H1 (cell line): ENCODE data around the gene BBX. TPM values are rescaled to one million over a fixed set of nuclear protein-coding genes. Genes with fewer than 3 reads are reported as not detected.
A peak's percentile ranks its signal among the peaks of the same experiment; 100 is the strongest.

ENCODE experiments used
- CTCF ChIA-PET: fragments of 300-600 bp; sonication (Branson Sonifier 250); formaldehyde crosslinking; loops from one replicate; lab custom pipeline; 2021; ENCODE audit not compliant: partially characterized antibody; lab: Charles Lee
- POLR2A ChIA-PET: fragments of 300-600 bp; sonication (Branson Sonifier 250); formaldehyde crosslinking; loops from one replicate; lab custom pipeline; 2021; ENCODE audit warnings: inconsistent platforms; ENCODE audit not compliant: partially characterized antibody; lab: Charles Lee
- DNase-seq, 2 experiments: peaks; one replicate each; pipeline versions ENCODE4 v3.0.0 to v3.0.0-alpha.2; 2010 to 2022; ENCODE audit warnings: low spot score in 2 of 2, low read depth in 1 of 2, mixed read lengths in 1 of 2
- FAIRE-seq: peaks from 2 replicates; lab custom pipeline; 2011; peaks lifted over from hg19 to GRCh38; lab: Jason Lieb, UNC
- H2AFZ ChIP-seq: 2 replicates; pipeline ENCODE4 v1.8.1; 2012; ENCODE audit warnings: low read length, inconsistent platforms
- H2AK5ac ChIP-seq: 2 replicates; pipeline ENCODE4 v1.6.1; 2013; ENCODE audit warnings: low read depth, low read length
- H2BK120ac ChIP-seq: replicated peaks from 2 replicates; pipeline ENCODE3; 2013; ENCODE audit warnings: low read depth, low read length, inconsistent platforms
- H2BK12ac ChIP-seq: 2 replicates; pipeline ENCODE4 v1.6.1; 2013; ENCODE audit warnings: low read depth, low read length
- H2BK15ac ChIP-seq: 2 replicates; pipeline ENCODE4 v1.6.1; 2013; ENCODE audit warnings: low read length
- H2BK20ac ChIP-seq: 2 replicates; pipeline ENCODE4 v1.6.1; 2013; ENCODE audit warnings: low read length
- H2BK5ac ChIP-seq: 2 replicates; pipeline ENCODE4 v1.6.1; 2013; ENCODE audit warnings: low read depth, low read length
- H3K14ac ChIP-seq: 2 replicates; pipeline ENCODE4 v1.6.1; 2013; ENCODE audit warnings: inconsistent platforms; ENCODE audit not compliant: insufficient read length
- H3K18ac ChIP-seq: 2 replicates; pipeline ENCODE4 v1.6.1; 2013; ENCODE audit warnings: low read length; ENCODE audit errors: extremely low read depth
- H3K23ac ChIP-seq: 2 replicates; pipeline ENCODE4 v1.6.1; 2013; ENCODE audit warnings: inconsistent platforms; ENCODE audit not compliant: insufficient read length
- H3K23me2 ChIP-seq: 2 replicates; pipeline ENCODE4 v1.6.1; 2013; ENCODE audit warnings: low read depth, low read length
- H3K27ac ChIP-seq: 2 replicates; pipeline ENCODE4 v1.6.1; 2011; ENCODE audit warnings: low read depth, low read length, inconsistent platforms
- H3K27me3 ChIP-seq, 4 experiments: replicated peaks in 1 of 4; 1 replicate in 1 of 4; 2 replicates in 3 of 4; pipeline versions ENCODE4 v1.6.1 to v1.8.1; 2011 to 2013; ENCODE audit warnings: low read length in 3 of 4, mild to moderate bottlenecking in 3 of 4, inconsistent platforms in 2 of 4, mixed read lengths in 2 of 4, moderate library complexity in 1 of 4; ENCODE audit not compliant: control insufficient read depth in 3 of 4, insufficient read depth in 3 of 4; ENCODE audit errors: extremely low read depth in 1 of 4
- H3K36me3 ChIP-seq, 4 experiments: 2 replicates each; pipeline versions ENCODE4 v1.6.1 to v1.8.1; 2011 to 2013; ENCODE audit warnings: mild to moderate bottlenecking in 4 of 4, low read length in 3 of 4, moderate library complexity in 2 of 4, control low read depth in 1 of 4, inconsistent platforms in 1 of 4; ENCODE audit not compliant: insufficient read depth in 4 of 4, control insufficient read depth in 2 of 4
- H3K4ac ChIP-seq: replicated peaks from 2 replicates; pipeline ENCODE3; 2013; ENCODE audit warnings: low read length, low read depth, mixed read lengths, inconsistent platforms; ENCODE audit not compliant: insufficient read length
- H3K4me1 ChIP-seq, 4 experiments: replicated peaks in 1 of 4; 1 replicate in 1 of 4; 2 replicates in 3 of 4; pipeline versions ENCODE4 v1.6.1 to v1.8.1; 2011 to 2013; ENCODE audit warnings: low read length in 3 of 4, inconsistent platforms in 2 of 4, mixed read lengths in 1 of 4; ENCODE audit not compliant: insufficient read depth in 4 of 4, control insufficient read depth in 3 of 4
- H3K4me2 ChIP-seq, 2 experiments: 2 replicates each; pipeline versions ENCODE4 v1.6.1 to v1.8.1; 2011 to 2013; ENCODE audit warnings: low read depth in 2 of 2, low read length in 2 of 2, control low read depth in 1 of 2, inconsistent platforms in 1 of 2, mild to moderate bottlenecking in 1 of 2; ENCODE audit not compliant: insufficient read depth in 1 of 2
- H3K4me3 ChIP-seq, 4 experiments: fragments of 200-600, 300-600 bp in 1 of 4; sonication (generic), shearing (Covaris generic), sonication (Bioruptor Twin) in 1 of 4; 2 replicates each; pipeline versions ENCODE4 v1.5.1 to v1.8.1; 2011 to 2016; ENCODE audit warnings: low read length in 4 of 4, low read depth in 3 of 4, control low read depth in 2 of 4, inconsistent platforms in 2 of 4, mild to moderate bottlenecking in 2 of 4, mixed read lengths in 1 of 4, moderate library complexity in 1 of 4; ENCODE audit not compliant: insufficient read depth in 2 of 4; ENCODE audit errors: extremely low read depth in 1 of 4
- H3K56ac ChIP-seq: replicated peaks from 2 replicates; pipeline ENCODE3; 2013; ENCODE audit warnings: low read depth, mild to moderate bottlenecking, mixed read lengths, low read length, inconsistent platforms; ENCODE audit not compliant: insufficient read length
- H3K79me1 ChIP-seq: 2 replicates; pipeline ENCODE4 v1.6.1; 2013; ENCODE audit warnings: low read depth, low read length, control low read depth
- H3K79me2 ChIP-seq, 2 experiments: 2 replicates each; pipeline versions ENCODE4 v1.6.1 to v1.8.1; 2012 to 2013; ENCODE audit warnings: low read length in 2 of 2, mild to moderate bottlenecking in 2 of 2, inconsistent platforms in 1 of 2; ENCODE audit not compliant: insufficient read depth in 2 of 2, control insufficient read depth in 1 of 2
- H3K9ac ChIP-seq, 4 experiments: replicated peaks in 1 of 4; 1 replicate in 1 of 4; 2 replicates in 3 of 4; pipeline versions ENCODE4 v1.6.1 to v1.8.1; 2011 to 2013; ENCODE audit warnings: low read depth in 3 of 4, low read length in 3 of 4, control low read depth in 2 of 4, mild to moderate bottlenecking in 2 of 4, moderate library complexity in 2 of 4, inconsistent platforms in 1 of 4; ENCODE audit errors: extremely low read depth in 1 of 4
- H3K9me3 ChIP-seq, 2 experiments: 2 replicates each; pipeline versions ENCODE4 v1.6.1 to v1.8.1; 2012 to 2013; ENCODE audit warnings: mild to moderate bottlenecking in 2 of 2, moderate library complexity in 2 of 2, control low read depth in 1 of 2, inconsistent platforms in 1 of 2, low read depth in 1 of 2, low read length in 1 of 2, mixed read lengths in 1 of 2; ENCODE audit not compliant: insufficient read depth in 2 of 2
- H4K20me1 ChIP-seq, 2 experiments: replicated peaks in 1 of 2; 2 replicates each; pipeline versions ENCODE3 to v1.8.1; 2011 to 2013; ENCODE audit warnings: inconsistent platforms in 2 of 2, low read length in 2 of 2, mild to moderate bottlenecking in 1 of 2; ENCODE audit not compliant: insufficient read depth in 2 of 2, control insufficient read depth in 1 of 2
- H4K5ac ChIP-seq: 2 replicates; pipeline ENCODE4 v1.6.1; 2013; ENCODE audit warnings: low read length, low read depth, mixed read lengths, inconsistent platforms; ENCODE audit not compliant: insufficient read length
- H4K8ac ChIP-seq: 2 replicates; pipeline ENCODE4 v1.8.0; 2013; ENCODE audit warnings: mild to moderate bottlenecking, moderate library complexity, low read length, inconsistent platforms; ENCODE audit not compliant: insufficient read depth; ENCODE audit errors: extremely low read depth
- H4K91ac ChIP-seq: replicated peaks from 2 replicates; pipeline ENCODE3; 2013; ENCODE audit warnings: low read length, mixed read lengths, inconsistent platforms; ENCODE audit not compliant: insufficient read length
- BACH1 ChIP-seq: IDR thresholded peaks from 2 replicates; pipeline ENCODE4 v1.6.1; 2012; ENCODE audit warnings: low read length, improper control_type of control experiment
- GABPA ChIP-seq: IDR thresholded peaks from 2 replicates; pipeline ENCODE4 v1.6.1; 2011; ENCODE audit warnings: mild to moderate bottlenecking, low read length, moderate library complexity, borderline replicate concordance; ENCODE audit not compliant: insufficient read depth
- HDAC2 ChIP-seq, 2 experiments: fragments of 300-600 bp in 1 of 2; sonication (generic) in 1 of 2; IDR thresholded peaks; 2 replicates each; pipeline ENCODE4 v1.6.1; 2011 to 2012; ENCODE audit warnings: low read depth in 2 of 2, low read length in 2 of 2, mild to moderate bottlenecking in 2 of 2, moderate library complexity in 2 of 2, borderline replicate concordance in 1 of 2, inconsistent platforms in 1 of 2
- KDM4A ChIP-seq: IDR thresholded peaks from one replicate; pipeline ENCODE4 v1.7.1; 2012; ENCODE audit warnings: low read depth, mild to moderate bottlenecking, moderate library complexity, low read length, inconsistent platforms; ENCODE audit not compliant: severe bottlenecking
- RAD21 ChIP-seq, 2 experiments: IDR thresholded peaks in 1 of 2; conservative IDR thresholded peaks in 1 of 2; 2 replicates each; pipeline ENCODE4 v1.6.1; 2011; ENCODE audit warnings: low read depth in 2 of 2, low read length in 2 of 2, improper control_type of control experiment in 1 of 2, inconsistent platforms in 1 of 2, mild to moderate bottlenecking in 1 of 2, moderate library complexity in 1 of 2
- WGBS, 2 experiments: shearing (Covaris generic) in 1 of 2; methylation state at CpG; one replicate each; pipeline versions ENCODE4 v1.1.6 to v1.1.7; 2013 to 2015; ENCODE audit warnings: low lambda C conversion rate in 2 of 2, mixed read lengths in 2 of 2, inconsistent platforms in 1 of 2, low coverage in 1 of 2, missing lambda C conversion rate in 1 of 2; ENCODE audit not compliant: insufficient replicate concordance in 2 of 2, insufficient coverage in 1 of 2, insufficient read length in 1 of 2; ENCODE audit errors: extremely low coverage in 1 of 2, missing lambda C conversion rate in 1 of 2; 5-methylcytosine and 5-hydroxymethylcytosine counted together
- polyA plus RNA-seq, 7 experiments: library from polyadenylated mRNA; depleted of rRNA in 3 of 7; stranded (reverse) in 5 of 7; unstranded in 2 of 7; fragments of >200 nt in 5 of 7; fragments of 200-250 nt in 2 of 7; gene quantifications; 1 replicate in 5 of 7; 2 replicates in 1 of 7; 4 replicates in 1 of 7; pipeline versions ENCODE4 v1.2.1 to v1.2.3, GENCODE V29; 2011 to 2013; ENCODE audit warnings: missing spikeins in 2 of 7, mixed read lengths in 2 of 7
- total RNA-seq: library from RNA; stranded (reverse); fragmentation: NEBNext Ultra II Directional; extraction: Animal tissue kit (Norgen Biotek cat#: 25700); gene quantifications from 2 replicates; pipeline ENCODE4 v1.2.1, GENCODE V29; 2021
- TF ChIP-seq, protein P1 (sequence below), 3 experiments: IDR thresholded peaks; 1 replicate in 2 of 3; 2 replicates in 1 of 3; pipeline versions ENCODE4 v1.5.1 to v1.6.1; 2011; ENCODE audit warnings: low read length in 3 of 3, mild to moderate bottlenecking in 3 of 3, inconsistent platforms in 2 of 3, low read depth in 1 of 3, moderate library complexity in 1 of 3; ENCODE audit not compliant: insufficient read depth in 1 of 3; ENCODE audit errors: control extremely low read depth in 1 of 3

The BBX gene
- total and polyA plus RNA-seq, 2 of the 8 experiments (the other 6 are each of a cell fraction or from before 2014, with no cell fraction given), result 11.0 to 42.5 TPM

DNA sequence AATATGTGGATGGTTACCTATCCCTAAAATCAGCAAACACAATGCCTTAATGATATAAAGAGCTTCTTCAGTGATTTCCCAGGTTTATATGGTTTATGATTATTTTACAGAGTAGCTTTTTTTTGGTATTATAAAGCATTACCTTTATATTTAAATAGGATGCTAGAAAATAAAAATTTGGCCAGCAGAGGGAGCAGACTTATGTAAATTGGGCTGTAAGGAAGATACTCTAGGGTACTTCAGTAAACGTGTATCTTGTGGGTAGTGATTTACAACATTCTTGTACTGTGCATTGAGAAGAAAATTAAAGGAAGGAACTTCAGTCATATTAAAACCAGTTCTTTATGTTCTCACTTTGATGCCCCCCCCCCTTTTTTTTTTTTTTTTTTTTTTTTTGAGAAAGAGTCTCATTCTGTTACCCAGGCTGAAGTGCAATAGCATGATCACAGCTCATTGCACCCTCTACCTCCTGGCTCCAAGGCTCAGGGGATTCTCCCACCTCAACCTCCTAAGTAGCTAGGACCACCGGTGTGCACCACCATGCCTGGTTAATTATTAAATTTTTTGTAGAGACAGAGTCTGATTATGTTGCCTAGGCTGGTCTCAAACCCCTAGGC is 167.9 kb downstream of the BBX start:
- Histone ChIP-seq H4K20me1 (no peaks in the 10 kb centered on the region), H3K79me1 (no peaks in the 10 kb centered on the region), H4K5ac (no peak overlapping the region), H2AFZ (no peak overlapping the region), H3K4me3 (no peak overlapping the region), H3K27ac (no peak overlapping the region), H3K4me1 (no peaks in the 10 kb centered on the region), H3K9me3 (no peaks in the 10 kb centered on the region), H4K91ac (no peak overlapping the region), H3K36me3 (no peaks in the 10 kb centered on the region), H2BK20ac (no peak overlapping the region), H2BK15ac (no peak overlapping the region), H3K4ac (no peak overlapping the region), H2BK12ac (no peak overlapping the region), H3K27me3 (no peaks in the 10 kb centered on the region), H3K23ac (no peak overlapping the region), H4K8ac (no peak overlapping the region), H2AK5ac (no peak overlapping the region), H3K18ac (no peak overlapping the region), H3K9ac (no peak overlapping the region), H3K14ac (no peak overlapping the region), H2BK120ac (no peak overlapping the region), H3K23me2 (no peaks in the 10 kb centered on the region), H2BK5ac (no peak overlapping the region), H3K79me2 (0 out of 4 replicates have a peak, but pooled peaks cover 0 to 6% of the 10 kb centered on the region in 2 experiments), H3K56ac (no peak overlapping the region), H3K4me2 (no peak overlapping the region)
- ChIA-PET CTCF (interaction anchor here (0.5 to 5.7 kb wide), 24 partner anchors 9 to 1252 kb away, joined by 3 to 69 read pairs (median 4); no protein-coding TSS in a partner anchor), POLR2A (interaction anchor here (0.6 kb wide), 1 partner anchor 10 kb away, joined by 3 read pairs; no protein-coding TSS in a partner anchor)
- FAIRE-seq, result peak; percentile 90
- DNase-seq, result no peak
- no peak for TF ChIP-seq BACH1
- TF ChIP-seq, protein P1, sequence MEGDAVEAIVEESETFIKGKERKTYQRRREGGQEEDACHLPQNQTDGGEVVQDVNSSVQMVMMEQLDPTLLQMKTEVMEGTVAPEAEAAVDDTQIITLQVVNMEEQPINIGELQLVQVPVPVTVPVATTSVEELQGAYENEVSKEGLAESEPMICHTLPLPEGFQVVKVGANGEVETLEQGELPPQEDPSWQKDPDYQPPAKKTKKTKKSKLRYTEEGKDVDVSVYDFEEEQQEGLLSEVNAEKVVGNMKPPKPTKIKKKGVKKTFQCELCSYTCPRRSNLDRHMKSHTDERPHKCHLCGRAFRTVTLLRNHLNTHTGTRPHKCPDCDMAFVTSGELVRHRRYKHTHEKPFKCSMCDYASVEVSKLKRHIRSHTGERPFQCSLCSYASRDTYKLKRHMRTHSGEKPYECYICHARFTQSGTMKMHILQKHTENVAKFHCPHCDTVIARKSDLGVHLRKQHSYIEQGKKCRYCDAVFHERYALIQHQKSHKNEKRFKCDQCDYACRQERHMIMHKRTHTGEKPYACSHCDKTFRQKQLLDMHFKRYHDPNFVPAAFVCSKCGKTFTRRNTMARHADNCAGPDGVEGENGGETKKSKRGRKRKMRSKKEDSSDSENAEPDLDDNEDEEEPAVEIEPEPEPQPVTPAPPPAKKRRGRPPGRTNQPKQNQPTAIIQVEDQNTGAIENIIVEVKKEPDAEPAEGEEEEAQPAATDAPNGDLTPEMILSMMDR (IDR thresholded peaks at IDR 0.05; ENCODE audit: control extremely low read depth in 1 of 3, insufficient read depth in 1 of 3, low read depth in 1 of 3, low read length in 3 of 3), result peak in 2 of 3 experiments; percentile 22 to 43; a peak in 2 of 4 replicates
- TF ChIP-seq HDAC2 (IDR thresholded peaks at IDR 0.05; ENCODE audit: borderline replicate concordance in 1 of 2, low read depth in 2 of 2, low read length in 2 of 2), result no peak
- peak in 1 of 2 experiments; percentile 18; a peak in 2 of 4 replicates for TF ChIP-seq RAD21 (IDR thresholded peaks at IDR 0.05 in 1 of 2, conservative IDR thresholded peaks at IDR 0.05 in 1 of 2; ENCODE audit: low read depth in 2 of 2, low read length in 2 of 2)
- no peak for TF ChIP-seq GABPA
- no peak for TF ChIP-seq KDM4A
- WGBS, 2 experiments, result 66% methylated on average over 2 of the region's 2 CpGs; no CpG with 5 or more reads in 1 of the 2 experiments
